OCI-M1 (cell line): ENCODE data around the gene FRMD4A.
"Not testable (repeated sequence)": the region's sequence is repeated elsewhere in the genome, so short reads cannot be mapped to it uniquely, and the experiment has no call there.

ENCODE experiments used
- DNase-seq: peaks from one replicate; lab custom pipeline; 2025; lab: John Stamatoyannopoulos, UW

The FRMD4A gene

GRCh38 chr10:13882119-13882711, 448.5 kb downstream of the FRMD4A start:
- DNase-seq, result peak; percentile 66

- no peak for DNase-seq
Observed at GRCh38 chr10:13880760-13881159, 450.0 kb downstream of the FRMD4A start.

GRCh38 chr10:13877154-13877909, 453.4 kb downstream of the FRMD4A start:
- DNase-seq, result no peak

GRCh38 chr10:13873196-13873595, 457.5 kb downstream of the FRMD4A start:
- DNase-seq, result no peak

GRCh38 chr10:13872411-13872810, 458.3 kb downstream of the FRMD4A start:
- no peak for DNase-seq

- no peak for DNase-seq
Observed at GRCh38 chr10:13871776-13872175, 458.9 kb downstream of the FRMD4A start.

GRCh38 chr10:13871011-13871410, 459.7 kb downstream of the FRMD4A start:
- no peak for DNase-seq

- no peak for DNase-seq
Observed at GRCh38 chr10:13869295-13869664, 461.4 kb downstream of the FRMD4A start.

- no peak for DNase-seq
Observed at GRCh38 chr10:13868528-13869294, 462.0 kb downstream of the FRMD4A start.

- DNase-seq, result no peak
Observed at GRCh38 chr10:13867822-13868221, 462.9 kb downstream of the FRMD4A start.

GRCh38 chr10:13865758-13866491, 464.8 kb downstream of the FRMD4A start:
- DNase-seq, result no peak

GRCh38 chr10:13865220-13865619, 465.5 kb downstream of the FRMD4A start:
- DNase-seq, result not testable (repeated sequence)

GRCh38 chr10:13862546-13863233, 468.0 kb downstream of the FRMD4A start:
- no peak for DNase-seq

GRCh38 chr10:13860886-13861285, 469.8 kb downstream of the FRMD4A start:
- no peak for DNase-seq

- DNase-seq, result no peak
Observed at GRCh38 chr10:13859979-13860654, 470.6 kb downstream of the FRMD4A start.

- DNase-seq, result no peak
Observed at GRCh38 chr10:13858709-13859108, 472.0 kb downstream of the FRMD4A start.

GRCh38 chr10:13857451-13857850, 473.3 kb downstream of the FRMD4A start:
- DNase-seq, result no peak

- DNase-seq, result no peak
Observed at GRCh38 chr10:13853854-13854253, 476.9 kb downstream of the FRMD4A start.

GRCh38 chr10:13852872-13853271, 477.9 kb downstream of the FRMD4A start:
- DNase-seq, result no peak

GRCh38 chr10:13851906-13852305, 478.8 kb downstream of the FRMD4A start:
- DNase-seq, result no peak
